K562 (cell line): Measurements from ENCODE around the gene HSPH1. TPM values are rescaled to one million over a fixed set of nuclear protein-coding genes. Genes with fewer than 3 reads are reported as not detected.

ENCODE experiments used
- HCFC1 ChIP-seq: IDR thresholded peaks from 2 replicates; pipeline ENCODE4 v1.6.1; 2012; ENCODE audit warnings: low read depth, low read length, improper control_type of control experiment
- TARDBP ChIP-seq: fragments of 450-650 bp; IDR thresholded peaks from 2 replicates; pipeline ENCODE4 v1.6.1; 2016
- TCF7 ChIP-seq: sonication (generic); IDR thresholded peaks from 2 replicates; pipeline ENCODE4 v1.6.1; 2016; ENCODE audit warnings: antibody characterized with exemption, borderline replicate concordance
- ZNF239 ChIP-seq: fragments of 250-450 bp; sonication (Bioruptor Pico); IDR thresholded peaks from 2 replicates; pipeline ENCODE4 v1.4.0; 2020; ENCODE audit warnings: mild to moderate bottlenecking
- ZNF3 ChIP-seq: fragments of 250-450 bp; sonication (Bioruptor Pico); IDR thresholded peaks from 2 replicates; pipeline ENCODE4 v1.5.0; 2021; ENCODE audit warnings: mild to moderate bottlenecking, moderate library complexity
- ZNF318 ChIP-seq, 2 experiments: fragments of 450-650 bp; IDR thresholded peaks; 2 replicates each; pipeline ENCODE4 v1.6.1; 2016; ENCODE audit warnings: mild to moderate bottlenecking in 2 of 2, borderline replicate concordance in 1 of 2, low read depth in 1 of 2, moderate library complexity in 1 of 2
- polyA plus RNA-seq, 8 experiments: library from polyadenylated mRNA; depleted of rRNA in 4 of 8; stranded (reverse) in 5 of 8; unstranded in 3 of 8; fragments of >200 nt; fragmentation: Nextera tagmentation in 2 of 8; fragmentation: Illumina TruSeq in 1 of 8; extraction: Ambion mirVana in 2 of 8; extraction: Trizol in 1 of 8; gene quantifications; 2 replicates each; pipeline versions ENCODE4 v1.2.1 to v1.2.3, GENCODE V29; 2011 to 2014; ENCODE audit warnings: inconsistent platforms in 1 of 8, missing spikeins in 1 of 8
- total RNA-seq, 7 experiments: library from RNA; depleted of rRNA in 6 of 7; stranded (reverse); fragments of >200 nt in 6 of 7; fragmentation: Illumina TruSeq in 2 of 7; extraction: Trizol in 2 of 7; gene quantifications; 2 replicates each; pipeline versions ENCODE4 v1.2.1 to v1.2.3, GENCODE V29; 2011 to 2021; ENCODE audit warnings: low replicate concordance in 1 of 7

HSPH1 gene
- total and polyA plus RNA-seq, 9 of the 15 experiments (the other 6 are each of a cell fraction or from before 2014, with no cell fraction given), result 34.6 to 104 (median 64.7) TPM

GRCh38 chr13:31105856-31106255 lies 55.8 kb downstream of the HSPH1 start (continued):
- TF ChIP-seq ZNF318 (IDR thresholded peaks at IDR 0.05; ENCODE audit: borderline replicate concordance in 1 of 2, low read depth in 1 of 2), result no peak
- no peak for TF ChIP-seq HCFC1
- TF ChIP-seq ZNF239 (CRISPR knock-in tag), result no peak
- no peak for TF ChIP-seq TARDBP
- TF ChIP-seq ZNF3 (CRISPR knock-in tag), result no peak
- TF ChIP-seq TCF7, result no peak
